Activated naive CD4-positive, alpha-beta T cell treated with anti-CD3 and anti-CD28 coated beads, Interleukin-2, amount 10 ng/mL, durations not matched to agents 7 days and 5 days (primary cell): ENCODE measurements around the gene TBX15.

Experiments used
- CTCF ChIA-PET: fragments of 350-600 bp; sonication (Branson Sonifier 250); formaldehyde crosslinking; loops from one replicate; lab custom pipeline; 2021; ENCODE audit warnings: antibody characterized with exemption; lab: Charles Lee
- DNase-seq: peaks from one replicate; pipeline ENCODE4 v3.0.0-alpha.2; 2020
- H3K27ac Mint-ChIP-seq: one replicate; pipeline ENCODE4 v1.8.0; 2021; ENCODE audit warnings: mild to moderate bottlenecking, moderate library complexity, mixed read lengths
- H3K27me3 Mint-ChIP-seq: one replicate; pipeline ENCODE4 v1.8.0; 2021; ENCODE audit warnings: mild to moderate bottlenecking, mixed read lengths
- H3K36me3 Mint-ChIP-seq: one replicate; pipeline ENCODE4 v1.8.0; 2021; ENCODE audit warnings: mixed read lengths
- H3K4me1 Mint-ChIP-seq: one replicate; pipeline ENCODE4 v1.8.0; 2021; ENCODE audit warnings: mixed read lengths
- H3K4me3 Mint-ChIP-seq: one replicate; pipeline ENCODE4 v1.8.0; 2021; ENCODE audit warnings: mild to moderate bottlenecking, moderate library complexity, mixed read lengths
- H3K9me3 Mint-ChIP-seq: one replicate; pipeline ENCODE4 v1.8.0; 2021; ENCODE audit warnings: mixed read lengths

Gene TBX15

GRCh38 chr1:118988186-118989005 is at the start of gene TBX15:
TSS of gene TBX15 (minus strand) at chr1:118988343. CDS start at chr1:118987795, 548 bp downstream.
- Mint-ChIP-seq H3K9me3 (peaks cover 8% of the 10 kb centered on the region), H3K27me3 (peaks cover 98% of the 10 kb centered on the region), H3K4me3 (peak within 1 kb of the TSS; percentile 47), H3K36me3 (peaks cover 30% of the 10 kb centered on the region), H3K4me1 (peaks cover 16% of the 10 kb centered on the region), H3K27ac (peak within 1 kb of the TSS; percentile 75)
- CTCF ChIA-PET: no interaction called here
- no peak for DNase-seq

- Mint-ChIP-seq H3K4me3 (no peak overlapping the region), H3K27ac (no peak overlapping the region), H3K9me3 (no peaks in the 10 kb centered on the region), H3K27me3 (no peaks in the 10 kb centered on the region), H3K4me1 (no peaks in the 10 kb centered on the region), H3K36me3 (peaks cover 13% of the 10 kb centered on the region)
- CTCF ChIA-PET: no interaction called here
- DNase-seq: no peak
Measured at GRCh38 chr1:119034359-119034758, 46.2 kb upstream of the TBX15 start.

GRCh38 chr1:119032986-119033385 is 44.8 kb upstream of the TBX15 start:
- no peaks in the 10 kb centered on the region for H3K27me3 Mint-ChIP-seq
- H3K4me3 Mint-ChIP-seq: no peak overlapping the region
- no peaks in the 10 kb centered on the region for H3K9me3 Mint-ChIP-seq
- H3K27ac Mint-ChIP-seq: no peak overlapping the region
- no peaks in the 10 kb centered on the region for H3K4me1 Mint-ChIP-seq
- no peak for DNase-seq
- H3K36me3 Mint-ChIP-seq: peaks cover 13% of the 10 kb centered on the region
- CTCF ChIA-PET: no interaction called here

GRCh38 chr1:119027759-119028158 is 39.6 kb upstream of the TBX15 start:
- CTCF ChIA-PET: no interaction called here
- H3K36me3 Mint-ChIP-seq: peaks cover 7% of the 10 kb centered on the region
- H3K27ac Mint-ChIP-seq: no peak overlapping the region
- H3K27me3 Mint-ChIP-seq: no peaks in the 10 kb centered on the region
- no peaks in the 10 kb centered on the region for H3K9me3 Mint-ChIP-seq
- no peak overlapping the region for H3K4me3 Mint-ChIP-seq
- no peak for DNase-seq
- H3K4me1 Mint-ChIP-seq: no peaks in the 10 kb centered on the region

- Mint-ChIP-seq H3K4me3 (no peak overlapping the region), H3K27ac (no peak overlapping the region), H3K9me3 (no peaks in the 10 kb centered on the region), H3K27me3 (no peaks in the 10 kb centered on the region), H3K36me3 (peaks cover 3% of the 10 kb centered on the region), H3K4me1 (no peaks in the 10 kb centered on the region)
- CTCF ChIA-PET: no interaction called here
- DNase-seq: no peak
Measured at GRCh38 chr1:119026956-119027355, 38.8 kb upstream of the TBX15 start.

GRCh38 chr1:119015547-119015946 is 27.4 kb upstream of the TBX15 start:
- Mint-ChIP-seq H3K27me3 (no peaks in the 10 kb centered on the region), H3K4me3 (no peak overlapping the region), H3K36me3 (peaks cover 7% of the 10 kb centered on the region), H3K27ac (no peak overlapping the region), H3K9me3 (peaks cover 7% of the 10 kb centered on the region), H3K4me1 (no peaks in the 10 kb centered on the region)
- no peak for DNase-seq
- CTCF ChIA-PET: no interaction called here

- H3K4me1 Mint-ChIP-seq: peaks cover 4% of the 10 kb centered on the region
Measured at GRCh38 chr1:119012383-119012782, 24.2 kb upstream of the TBX15 start.

GRCh38 chr1:119011706-119012105 is 23.6 kb upstream of the TBX15 start:
- Mint-ChIP-seq H3K36me3 (peaks cover 3% of the 10 kb centered on the region), H3K9me3 (no peaks in the 10 kb centered on the region), H3K4me3 (no peak overlapping the region), H3K27ac (no peak overlapping the region), H3K27me3 (peaks cover 28% of the 10 kb centered on the region), H3K4me1 (peaks cover 4% of the 10 kb centered on the region)
- CTCF ChIA-PET: no interaction called here
- DNase-seq: no peak

More at GRCh38 chr1:119012383-119012782, 24.2 kb upstream of the TBX15 start:
- CTCF ChIA-PET: no interaction called here
- no peak for DNase-seq
- peaks cover 21% of the 10 kb centered on the region for H3K27me3 Mint-ChIP-seq
- H3K36me3 Mint-ChIP-seq: peaks cover 3% of the 10 kb centered on the region
- no peaks in the 10 kb centered on the region for H3K9me3 Mint-ChIP-seq
- no peak overlapping the region for H3K4me3 Mint-ChIP-seq
- no peak overlapping the region for H3K27ac Mint-ChIP-seq

- Mint-ChIP-seq H3K9me3 (no peaks in the 10 kb centered on the region), H3K4me1 (peaks cover 7% of the 10 kb centered on the region), H3K27me3 (peaks cover 34% of the 10 kb centered on the region), H3K36me3 (peaks cover 3% of the 10 kb centered on the region), H3K27ac (no peak overlapping the region), H3K4me3 (no peak overlapping the region)
- DNase-seq: no peak
- CTCF ChIA-PET: no interaction called here
Measured at GRCh38 chr1:119011116-119011515, 23.0 kb upstream of the TBX15 start.

GRCh38 chr1:119010201-119010600 is 22.1 kb upstream of the TBX15 start:
- no peak for DNase-seq
- Mint-ChIP-seq H3K9me3 (peaks cover 2% of the 10 kb centered on the region), H3K4me1 (peaks cover 7% of the 10 kb centered on the region), H3K27me3 (peaks cover 41% of the 10 kb centered on the region), H3K27ac (no peak overlapping the region), H3K36me3 (peaks cover 7% of the 10 kb centered on the region), H3K4me3 (no peak overlapping the region)
- CTCF ChIA-PET: no interaction called here

- DNase-seq: no peak
- Mint-ChIP-seq H3K36me3 (peaks cover 7% of the 10 kb centered on the region), H3K27me3 (peaks cover 49% of the 10 kb centered on the region), H3K4me3 (no peak overlapping the region), H3K4me1 (peaks cover 7% of the 10 kb centered on the region), H3K9me3 (peaks cover 2% of the 10 kb centered on the region), H3K27ac (no peak overlapping the region)
- CTCF ChIA-PET: interaction anchor here (0.6 to 2.2 kb wide), 7 partner anchors 19 to 857 kb away, joined by 3 to 10 read pairs (median 5); no protein-coding TSS in a partner anchor
Measured at GRCh38 chr1:119009312-119009655, 21.1 kb upstream of the TBX15 start.

- Mint-ChIP-seq H3K27ac (peak overlapping the region; percentile 86), H3K9me3 (peaks cover 2% of the 10 kb centered on the region), H3K4me3 (peak overlapping the region; percentile 14), H3K27me3 (peaks cover 55% of the 10 kb centered on the region), H3K4me1 (peaks cover 7% of the 10 kb centered on the region), H3K36me3 (peaks cover 7% of the 10 kb centered on the region)
- DNase-seq: no peak
- CTCF ChIA-PET: interaction anchor here (0.9 to 2.2 kb wide), 9 partner anchors 13 to 857 kb away, joined by 3 to 10 read pairs (median 3); no protein-coding TSS in a partner anchor
Measured at GRCh38 chr1:119008483-119009311, 20.6 kb upstream of the TBX15 start.

- CTCF ChIA-PET: interaction anchor here (0.9 to 2.2 kb wide), 8 partner anchors 12 to 856 kb away, joined by 3 to 10 read pairs (median 3); no protein-coding TSS in a partner anchor
- DNase-seq: no peak
- H3K4me1 Mint-ChIP-seq: peaks cover 7% of the 10 kb centered on the region
- H3K9me3 Mint-ChIP-seq: peaks cover 2% of the 10 kb centered on the region
- H3K36me3 Mint-ChIP-seq: peaks cover 7% of the 10 kb centered on the region
- H3K27ac Mint-ChIP-seq: no peak overlapping the region
- H3K27me3 Mint-ChIP-seq: peaks cover 63% of the 10 kb centered on the region
- no peak overlapping the region for H3K4me3 Mint-ChIP-seq
Measured at GRCh38 chr1:119007670-119008482, 19.7 kb upstream of the TBX15 start.

GRCh38 chr1:119007339-119007669 is 19.2 kb upstream of the TBX15 start:
- Mint-ChIP-seq H3K9me3 (peaks cover 2% of the 10 kb centered on the region), H3K27me3 (peaks cover 69% of the 10 kb centered on the region), H3K27ac (no peak overlapping the region), H3K4me1 (peaks cover 8% of the 10 kb centered on the region), H3K4me3 (no peak overlapping the region), H3K36me3 (peaks cover 7% of the 10 kb centered on the region)
- DNase-seq: no peak
- CTCF ChIA-PET: interaction anchor here (1.2 kb wide), 1 partner anchor 22 kb away, joined by 3 read pairs; no protein-coding TSS in a partner anchor
